ENCODE data around the gene ATP6AP2. TPM values are rescaled to one million over a fixed set of nuclear protein-coding genes. Genes with fewer than 3 reads are reported as not detected.

The ATP6AP2 gene
- total RNA-seq, 1 donor from 2014 or later = 42.5 TPM

- no peak overlapping the region for H3K27ac ChIP-seq (replicated peaks)
- no peaks in the 10 kb centered on the region for H3K9me3 ChIP-seq (replicated peaks)
- intact Hi-C loops (cut with micrococcal nuclease) = no loop called here
- no peak for DNase-seq
- H3K36me3 ChIP-seq = peaks cover 7% of the 10 kb centered on the region
- no peaks in the 10 kb centered on the region for H3K4me1 ChIP-seq
- TF ChIP-seq CTCF (IDR thresholded peaks at IDR 0.05; ENCODE audit: borderline replicate concordance) = no peak
- H3K27me3 ChIP-seq (ENCODE audit: low read depth) = no peaks in the 10 kb centered on the region
- H3K4me3 ChIP-seq = no peak overlapping the region
These were observed 41.8 kb downstream of the ATP6AP2 start for GRCh38 chrX:40622479-40623138.

DNA sequence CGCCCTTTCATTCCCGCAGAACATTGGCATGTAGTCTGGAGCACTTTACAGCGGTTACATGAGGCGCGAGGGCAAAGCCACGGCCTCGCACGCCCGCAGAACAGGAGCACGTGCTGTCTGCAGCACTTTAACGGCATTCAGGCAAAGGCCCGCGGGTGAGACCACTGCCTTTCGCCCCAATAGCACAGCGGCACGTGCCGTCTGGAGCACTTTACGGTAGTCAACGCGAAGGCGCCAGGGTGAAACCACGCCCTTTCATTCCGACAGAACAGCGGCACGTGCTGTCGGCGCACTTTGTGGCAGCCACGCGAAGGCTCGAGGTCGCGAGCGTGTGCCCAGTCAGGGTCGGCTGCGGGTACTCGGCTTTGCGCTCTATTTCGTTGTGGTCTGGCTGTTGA, 42.4 kb downstream of the ATP6AP2 start, which contains the start of gene MPC1L:
MPC1L (plus strand) TSS at position 290 of the 398 bp plus-strand sequence. CDS start 138 bp downstream, outside the sequence.
- H3K36me3 ChIP-seq = peaks cover 12% of the 10 kb centered on the region
- H3K9me3 ChIP-seq (replicated peaks) = no peaks in the 10 kb centered on the region
- intact Hi-C loops (cut with micrococcal nuclease) = no loop called here
- no peak within 1 kb of the TSS for H3K4me3 ChIP-seq
- no peaks in the 10 kb centered on the region for H3K4me1 ChIP-seq
- DNase-seq = no peak
- H3K27me3 ChIP-seq (ENCODE audit: low read depth) = no peaks in the 10 kb centered on the region
- TF ChIP-seq CTCF (IDR thresholded peaks at IDR 0.05; ENCODE audit: borderline replicate concordance) = no peak
- no peak within 1 kb of the TSS for H3K27ac ChIP-seq (replicated peaks)

- intact Hi-C loops (cut with micrococcal nuclease) = no loop called here
- no peaks in the 10 kb centered on the region for H3K27me3 ChIP-seq (ENCODE audit: low read depth)
- no peak for DNase-seq
- no peak for TF ChIP-seq CTCF (IDR thresholded peaks at IDR 0.05; ENCODE audit: borderline replicate concordance)
- no peaks in the 10 kb centered on the region for H3K4me1 ChIP-seq
- no peak overlapping the region for H3K4me3 ChIP-seq
- no peaks in the 10 kb centered on the region for H3K9me3 ChIP-seq (replicated peaks)
- peaks cover 15% of the 10 kb centered on the region for H3K36me3 ChIP-seq
- H3K27ac ChIP-seq (replicated peaks) = no peak overlapping the region
These were observed 42.9 kb downstream of the ATP6AP2 start for GRCh38 chrX:40623665-40624064.

- Histone ChIP-seq H3K27me3 (ENCODE audit: low read depth) (no peaks in the 10 kb centered on the region), H3K4me1 (no peaks in the 10 kb centered on the region), H3K36me3 (peaks cover 27% of the 10 kb centered on the region), H3K9me3 (replicated peaks) (no peaks in the 10 kb centered on the region), H3K27ac (replicated peaks) (no peak overlapping the region), H3K4me3 (no peak overlapping the region)
- intact Hi-C loops (cut with micrococcal nuclease) = no loop called here
- no peak for TF ChIP-seq CTCF (IDR thresholded peaks at IDR 0.05; ENCODE audit: borderline replicate concordance)
- DNase-seq = no peak
These were observed 44.5 kb downstream of the ATP6AP2 start for GRCh38 chrX:40625294-40625693.

GRCh38 chrX:40628506-40628905, 47.7 kb downstream of the ATP6AP2 start:
- H3K27me3 ChIP-seq (ENCODE audit: low read depth) = no peaks in the 10 kb centered on the region
- H3K36me3 ChIP-seq = peaks cover 52% of the 10 kb centered on the region
- no peak overlapping the region for H3K4me3 ChIP-seq
- no peak for DNase-seq
- H3K4me1 ChIP-seq = no peaks in the 10 kb centered on the region
- no peak for TF ChIP-seq CTCF (IDR thresholded peaks at IDR 0.05; ENCODE audit: borderline replicate concordance)
- H3K27ac ChIP-seq (replicated peaks) = no peak overlapping the region
- H3K9me3 ChIP-seq (replicated peaks) = no peaks in the 10 kb centered on the region
- intact Hi-C loops (cut with micrococcal nuclease) = no loop called here
